WI38 (cell line): Measurements from ENCODE around the gene FGD3.
"Not testable (repeated sequence)": the region's sequence is repeated elsewhere in the genome, so short reads cannot be mapped to it uniquely, and the experiment has no call there.

Experiments used
- H3K4me3 ChIP-seq: 2 replicates; pipeline ENCODE4 v1.5.1; 2011; ENCODE audit warnings: low read depth, mild to moderate bottlenecking, control low read depth, low read length
- CTCF ChIP-seq: IDR thresholded peaks from 2 replicates; pipeline ENCODE4 v1.5.1; 2012; ENCODE audit warnings: low read depth, mild to moderate bottlenecking, control low read depth, low read length

Gene FGD3

GRCh38 chr9:92947268-92948037 lies at the start of gene FGD3:
Gene FGD3 (plus strand): TSS chr9:92947523. CDS start chr9:92976257, 28,734 bp downstream.
- no peak within 1 kb of the TSS for H3K4me3 ChIP-seq

GRCh38 chr9:92905137-92905536 lies 42.2 kb upstream of the FGD3 start:
- not testable (repeated sequence) for H3K4me3 ChIP-seq

More at GRCh38 chr9:92947268-92948037, at the start of gene FGD3:
- TF ChIP-seq CTCF: no peak

GRCh38 chr9:92911511-92912475 lies 35.5 kb upstream of the FGD3 start:
- TF ChIP-seq CTCF: no peak
- no peak overlapping the region for H3K4me3 ChIP-seq

- no peak overlapping the region for H3K4me3 ChIP-seq
- no peak for TF ChIP-seq CTCF
Measured at GRCh38 chr9:92917176-92917800, 30.0 kb upstream of the FGD3 start.

- no peak for TF ChIP-seq CTCF
- no peak overlapping the region for H3K4me3 ChIP-seq
Measured at GRCh38 chr9:92920437-92920836, 26.9 kb upstream of the FGD3 start.

GRCh38 chr9:92931606-92932005 lies 15.7 kb upstream of the FGD3 start:
- no peak for TF ChIP-seq CTCF
- no peak overlapping the region for H3K4me3 ChIP-seq

- no peak for TF ChIP-seq CTCF
Measured at GRCh38 chr9:92934321-92934720, 13.0 kb upstream of the FGD3 start.

More at GRCh38 chr9:92934321-92934720, 13.0 kb upstream of the FGD3 start:
- H3K4me3 ChIP-seq: no peak overlapping the region
